GM21360 (cell line): Measurements from ENCODE around the gene ACTL8.
"Not testable (repeated sequence)": the region's sequence is repeated elsewhere in the genome, so short reads cannot be mapped to it uniquely, and the experiment has no call there.

Source experiments
- ATAC-seq: cut with Tn5 transposase; IDR thresholded peaks from one replicate; pipeline ENCODE4 v1.9.1; 2021; ENCODE audit warnings: mild to moderate bottlenecking, moderate library complexity; ENCODE audit not compliant: unreplicated experiment

The ACTL8 gene

GRCh38 chr1:17734609-17735008 lies 20.5 kb upstream of the ACTL8 start:
- no peak for ATAC-seq

GRCh38 chr1:17735348-17735747 lies 19.8 kb upstream of the ACTL8 start:
- ATAC-seq: no peak

GRCh38 chr1:17735793-17736192 lies 19.3 kb upstream of the ACTL8 start:
- no peak for ATAC-seq

- no peak for ATAC-seq
These were observed 18.5 kb upstream of the ACTL8 start for GRCh38 chr1:17736625-17737024.

- no peak for ATAC-seq
These were observed 16.1 kb upstream of the ACTL8 start for GRCh38 chr1:17739050-17739449.

- no peak for ATAC-seq
These were observed 14.1 kb upstream of the ACTL8 start for GRCh38 chr1:17741052-17741451.

- ATAC-seq: no peak
These were observed 12.6 kb upstream of the ACTL8 start for GRCh38 chr1:17742583-17742982.

GRCh38 chr1:17743008-17743647 lies 12.0 kb upstream of the ACTL8 start:
- ATAC-seq: no peak

GRCh38 chr1:17743925-17744324 lies 11.2 kb upstream of the ACTL8 start:
- ATAC-seq: no peak

GRCh38 chr1:17744666-17745478 lies 10.3 kb upstream of the ACTL8 start:
- ATAC-seq: no peak

- ATAC-seq: no peak
These were observed 9.6 kb upstream of the ACTL8 start for GRCh38 chr1:17745479-17745955.

GRCh38 chr1:17746281-17746680 lies 8.9 kb upstream of the ACTL8 start:
- not testable (repeated sequence) for ATAC-seq

- no peak for ATAC-seq
These were observed 8.2 kb upstream of the ACTL8 start for GRCh38 chr1:17746920-17747319.

- ATAC-seq: no peak
These were observed 4.8 kb upstream of the ACTL8 start for GRCh38 chr1:17750333-17750732.

- ATAC-seq: no peak
These were observed 2.8 kb upstream of the ACTL8 start for GRCh38 chr1:17752356-17752755.

GRCh38 chr1:17757426-17757825 lies 2.3 kb downstream of the ACTL8 start:
- no peak for ATAC-seq

GRCh38 chr1:17759114-17759513 lies 4.0 kb downstream of the ACTL8 start:
- ATAC-seq: no peak

- ATAC-seq: no peak
These were observed 7.2 kb downstream of the ACTL8 start for GRCh38 chr1:17762313-17762712.

- ATAC-seq: no peak
These were observed 8.3 kb downstream of the ACTL8 start for GRCh38 chr1:17763417-17763816.

- no peak for ATAC-seq
These were observed 8.9 kb downstream of the ACTL8 start for GRCh38 chr1:17763995-17764394.

- no peak for ATAC-seq
These were observed 9.5 kb downstream of the ACTL8 start for GRCh38 chr1:17764591-17764990.
